OCI-LY1 (cell line): ENCODE data around the gene NALCN.

Experiments
- H2AFZ ChIP-seq: fragments of 200-600 bp; sonication (generic), shearing (Covaris generic); 2 replicates; pipeline ENCODE4 v1.6.0; 2014; ENCODE audit warnings: antibody characterized with exemption, mild to moderate bottlenecking, low read length
- H3F3A ChIP-seq: fragments of 200-600 bp; sonication (generic), shearing (Covaris generic); 2 replicates; pipeline ENCODE4 v1.6.0; 2014; ENCODE audit warnings: mild to moderate bottlenecking, antibody characterized with exemption, low read length, moderate library complexity; ENCODE audit not compliant: insufficient read depth
- H3K27ac ChIP-seq: fragments of 200-600 bp; sonication (generic); 2 replicates; pipeline ENCODE4 v1.5.1; 2014; ENCODE audit warnings: low read length, mixed run types, mild to moderate bottlenecking, low read depth; ENCODE audit not compliant: poor library complexity, severe bottlenecking
- H3K27me3 ChIP-seq: fragments of 200-600 bp; sonication (generic); 2 replicates; pipeline ENCODE4 v1.6.0; 2014; ENCODE audit warnings: antibody characterized with exemption, mild to moderate bottlenecking, low read length, moderate library complexity; ENCODE audit not compliant: insufficient read depth
- H3K36me3 ChIP-seq: fragments of 200-600 bp; sonication (generic); 2 replicates; pipeline ENCODE4 v1.6.1; 2014; ENCODE audit warnings: mild to moderate bottlenecking, antibody characterized with exemption, low read length, moderate library complexity, mixed read lengths; ENCODE audit not compliant: insufficient read depth
- H3K4me1 ChIP-seq: fragments of 200-600 bp; sonication (generic); 2 replicates; pipeline ENCODE4 v1.5.1; 2014; ENCODE audit warnings: mild to moderate bottlenecking, low read length, moderate library complexity; ENCODE audit not compliant: insufficient read depth, severe bottlenecking
- H3K4me2 ChIP-seq: fragments of 200-600 bp; sonication (generic), shearing (Covaris generic); 2 replicates; pipeline ENCODE4 v1.6.1; 2014; ENCODE audit warnings: low read length
- H3K4me3 ChIP-seq: fragments of 200-600 bp; sonication (generic); 2 replicates; pipeline ENCODE4 v1.5.1; 2014; ENCODE audit warnings: low read length, low read depth, mild to moderate bottlenecking, mixed read lengths; ENCODE audit not compliant: poor library complexity, severe bottlenecking
- H3K79me2 ChIP-seq: fragments of 200-600 bp; shearing (Covaris generic); 2 replicates; pipeline ENCODE4 v1.6.1; 2016; ENCODE audit warnings: mixed run types, low read length, mixed read lengths; ENCODE audit not compliant: insufficient read depth
- H3K9ac ChIP-seq: fragments of 200-600 bp; sonication (generic), shearing (Covaris generic); 2 replicates; pipeline ENCODE4 v1.6.1; 2014; ENCODE audit warnings: mild to moderate bottlenecking, low read length, mixed read lengths
- H3K9me2 ChIP-seq: fragments of 200-600 bp; sonication (generic), shearing (Covaris generic); 2 replicates; pipeline ENCODE4 v1.6.1; 2014; ENCODE audit warnings: low read depth, mild to moderate bottlenecking, low read length, mixed read lengths
- H3K9me3 ChIP-seq: fragments of 200-600 bp; shearing (Covaris generic); 2 replicates; pipeline ENCODE4 v1.6.1; 2014; ENCODE audit warnings: low read length, mixed read lengths
- H4K20me1 ChIP-seq: fragments of 200-600 bp; sonication (generic), shearing (Covaris generic); 2 replicates; pipeline ENCODE4 v1.6.0; 2016; ENCODE audit warnings: mild to moderate bottlenecking, low read length; ENCODE audit not compliant: insufficient read depth
- CTCF ChIP-seq: fragments of 200-600 bp; sonication (generic), shearing (Covaris generic); IDR thresholded peaks from 2 replicates; pipeline ENCODE4 v1.5.1; 2017; ENCODE audit warnings: mild to moderate bottlenecking, antibody characterized with exemption, low read length, moderate library complexity, mixed read lengths
- EZH2 ChIP-seq: fragments of 200-600 bp; sonication (generic), shearing (Covaris generic); IDR thresholded peaks from 2 replicates; pipeline ENCODE4 v1.8.0; 2017; ENCODE audit warnings: borderline replicate concordance, mixed run types, mild to moderate bottlenecking, antibody characterized with exemption, low read length, moderate library complexity, mixed read lengths

NALCN gene

GRCh38 chr13:101416181-101417042 is at the start of gene NALCN:
Gene NALCN, minus strand, starts transcription at chr13:101416508. Its CDS starts 17,382 bp downstream, at chr13:101399126.
- H3F3A ChIP-seq, result no peaks in the 10 kb centered on the region
- H2AFZ ChIP-seq, result no peak within 1 kb of the TSS
- no peak within 1 kb of the TSS for H3K9ac ChIP-seq
- no peak for TF ChIP-seq EZH2
- no peak for TF ChIP-seq CTCF
- H4K20me1 ChIP-seq, result no peaks in the 10 kb centered on the region
- H3K36me3 ChIP-seq, result no peaks in the 10 kb centered on the region
- no peaks in the 10 kb centered on the region for H3K9me2 ChIP-seq
- H3K4me3 ChIP-seq, result no peak within 1 kb of the TSS
- no peaks in the 10 kb centered on the region for H3K4me1 ChIP-seq
- no peak within 1 kb of the TSS for H3K4me2 ChIP-seq
- no peaks in the 10 kb centered on the region for H3K9me3 ChIP-seq
- H3K79me2 ChIP-seq, result no peaks in the 10 kb centered on the region
- no peaks in the 10 kb centered on the region for H3K27me3 ChIP-seq
- H3K27ac ChIP-seq, result no peak within 1 kb of the TSS

- no peak overlapping the region for H3K4me2 ChIP-seq
- no peaks in the 10 kb centered on the region for H3K4me1 ChIP-seq
- no peaks in the 10 kb centered on the region for H4K20me1 ChIP-seq
- no peaks in the 10 kb centered on the region for H3K27me3 ChIP-seq
- no peaks in the 10 kb centered on the region for H3K9me2 ChIP-seq
- H3K9me3 ChIP-seq, result no peaks in the 10 kb centered on the region
- H2AFZ ChIP-seq, result no peak overlapping the region
- no peak overlapping the region for H3K4me3 ChIP-seq
- no peak overlapping the region for H3K9ac ChIP-seq
- H3K36me3 ChIP-seq, result no peaks in the 10 kb centered on the region
- TF ChIP-seq EZH2 (no peak), CTCF (no peak)
- H3F3A ChIP-seq, result no peaks in the 10 kb centered on the region
- no peaks in the 10 kb centered on the region for H3K79me2 ChIP-seq
- no peak overlapping the region for H3K27ac ChIP-seq
Measured at GRCh38 chr13:101465877-101466276, 49.6 kb upstream of the NALCN start.

- no peak for TF ChIP-seq CTCF
- TF ChIP-seq EZH2, result no peak
- H3K9ac ChIP-seq, result no peak overlapping the region
- H3K27me3 ChIP-seq, result no peaks in the 10 kb centered on the region
- no peak overlapping the region for H3K27ac ChIP-seq
- no peaks in the 10 kb centered on the region for H3F3A ChIP-seq
- H3K4me1 ChIP-seq, result no peaks in the 10 kb centered on the region
- no peak overlapping the region for H3K4me3 ChIP-seq
- H3K9me2 ChIP-seq, result no peaks in the 10 kb centered on the region
- H3K79me2 ChIP-seq, result no peaks in the 10 kb centered on the region
- no peaks in the 10 kb centered on the region for H4K20me1 ChIP-seq
- H3K4me2 ChIP-seq, result no peak overlapping the region
- no peaks in the 10 kb centered on the region for H3K9me3 ChIP-seq
- H3K36me3 ChIP-seq, result no peaks in the 10 kb centered on the region
- H2AFZ ChIP-seq, result no peak overlapping the region
Measured at GRCh38 chr13:101457176-101457575, 40.9 kb upstream of the NALCN start.
